Mesenchymal stem cell (in vitro differentiated cells and primary cell): Measurements from ENCODE around the gene PCGF1.

Experiments used
- DNase-seq: peaks from one replicate; pipeline ENCODE4 v3.0.0-alpha.2; 2013
- H2AFZ ChIP-seq: one replicate; pipeline ENCODE4 v1.6.1; 2013; ENCODE audit warnings: low read depth, mild to moderate bottlenecking, control low read depth, inconsistent platforms, low read length, moderate library complexity
- H2AK5ac ChIP-seq: 2 replicates; pipeline ENCODE4 v1.6.1; 2013; ENCODE audit warnings: low read length, moderate library complexity, mild to moderate bottlenecking, inconsistent platforms; ENCODE audit not compliant: severe bottlenecking
- H2BK120ac ChIP-seq: one replicate; pipeline ENCODE4 v1.6.1; 2013; ENCODE audit warnings: low read depth, mild to moderate bottlenecking, inconsistent platforms, low read length, moderate library complexity
- H2BK12ac ChIP-seq, 2 experiments: one replicate each; pipeline ENCODE4 v1.6.1; 2013; ENCODE audit warnings: inconsistent platforms in 2 of 2, low read length in 2 of 2, mild to moderate bottlenecking in 2 of 2, moderate library complexity in 2 of 2, control low read depth in 1 of 2
- H2BK15ac ChIP-seq: one replicate; pipeline ENCODE4 v1.6.1; 2013; ENCODE audit warnings: mild to moderate bottlenecking, low read depth, inconsistent platforms; ENCODE audit not compliant: poor library complexity, severe bottlenecking
- H2BK5ac ChIP-seq: 2 replicates; pipeline ENCODE4 v1.6.1; 2013; ENCODE audit warnings: low read depth, mild to moderate bottlenecking, low read length, control low read depth, inconsistent platforms; ENCODE audit not compliant: poor library complexity, severe bottlenecking
- H3K14ac ChIP-seq, 2 experiments: one replicate each; pipeline ENCODE4 v1.6.1; 2013; ENCODE audit warnings: inconsistent platforms in 2 of 2, low read length in 2 of 2, control low read depth in 1 of 2, mild to moderate bottlenecking in 1 of 2, moderate library complexity in 1 of 2
- H3K18ac ChIP-seq, 2 experiments: one replicate each; pipeline ENCODE4 v1.6.1; 2013; ENCODE audit warnings: inconsistent platforms in 2 of 2, low read length in 2 of 2, control low read depth in 1 of 2, low read depth in 1 of 2, mild to moderate bottlenecking in 1 of 2
- H3K23ac ChIP-seq, 2 experiments: one replicate each; pipeline ENCODE4 v1.6.1; 2013; ENCODE audit warnings: inconsistent platforms in 2 of 2, low read length in 2 of 2, mild to moderate bottlenecking in 2 of 2, moderate library complexity in 2 of 2, control low read depth in 1 of 2
- H3K27ac ChIP-seq: 2 replicates; pipeline ENCODE4 v1.5.1; 2013; ENCODE audit warnings: mild to moderate bottlenecking, moderate library complexity, low read length, control low read depth, inconsistent platforms; ENCODE audit not compliant: poor library complexity, severe bottlenecking
- H3K27me3 ChIP-seq, 2 experiments: 2 replicates each; pipeline versions ENCODE4 v1.6.1 to v1.7.0; 2013; ENCODE audit warnings: low read length in 2 of 2, mild to moderate bottlenecking in 2 of 2, moderate library complexity in 2 of 2, control low read depth in 1 of 2, inconsistent platforms in 1 of 2; ENCODE audit not compliant: control insufficient read depth in 1 of 2, insufficient read depth in 1 of 2
- H3K36me3 ChIP-seq, 2 experiments: 2 replicates each; pipeline versions ENCODE4 v1.6.1 to v1.7.0; 2013; ENCODE audit warnings: low read length in 2 of 2, control low read depth in 1 of 2, inconsistent platforms in 1 of 2, low read depth in 1 of 2, mild to moderate bottlenecking in 1 of 2; ENCODE audit not compliant: insufficient read depth in 2 of 2, control insufficient read depth in 1 of 2
- H3K4ac ChIP-seq, 2 experiments: one replicate each; pipeline ENCODE4 v1.6.1; 2013; ENCODE audit warnings: inconsistent platforms in 2 of 2, low read length in 2 of 2, mild to moderate bottlenecking in 2 of 2, moderate library complexity in 2 of 2, control low read depth in 1 of 2, low read depth in 1 of 2
- H3K4me1 ChIP-seq: 2 replicates; pipeline ENCODE4 v1.6.1; 2013; ENCODE audit warnings: low read depth, low read length, control low read depth; ENCODE audit not compliant: control insufficient read depth, insufficient read depth
- H3K4me2 ChIP-seq: 2 replicates; pipeline ENCODE4 v1.6.1; 2013; ENCODE audit warnings: low read length, mild to moderate bottlenecking, inconsistent platforms; ENCODE audit not compliant: poor library complexity, severe bottlenecking
- H3K4me3 ChIP-seq, 2 experiments: 2 replicates each; pipeline versions ENCODE4 v1.5.1 to v1.7.0; 2013; ENCODE audit warnings: low read length in 2 of 2, mild to moderate bottlenecking in 2 of 2, control low read depth in 1 of 2, low read depth in 1 of 2; ENCODE audit not compliant: insufficient read depth in 1 of 2
- H3K79me1 ChIP-seq: replicated peaks from 2 replicates; pipeline ENCODE4 v1.6.1; 2013; ENCODE audit warnings: mild to moderate bottlenecking, control low read depth, low read length, inconsistent platforms; ENCODE audit not compliant: poor library complexity, severe bottlenecking
- H3K9ac ChIP-seq: 2 replicates; pipeline ENCODE4 v1.7.0; 2013; ENCODE audit warnings: mild to moderate bottlenecking, low read length, moderate library complexity
- H3K9me3 ChIP-seq: 2 replicates; pipeline ENCODE4 v1.7.0; 2013; ENCODE audit warnings: mild to moderate bottlenecking, low read length; ENCODE audit not compliant: control insufficient read depth
- H4K8ac ChIP-seq: one replicate; pipeline ENCODE4 v1.6.1; 2013; ENCODE audit warnings: inconsistent platforms, mild to moderate bottlenecking, low read length, moderate library complexity
- H4K91ac ChIP-seq: one replicate; pipeline ENCODE4 v1.6.1; 2013; ENCODE audit warnings: mild to moderate bottlenecking, low read length, inconsistent platforms
- whole genome bisulfite sequencing: methylation state at CpG from one replicate; pipeline ENCODE4 v1.1.7; 2013; ENCODE audit warnings: mixed read lengths; 5-methylcytosine and 5-hydroxymethylcytosine counted together

Gene PCGF1

GRCh38 chr2:74501335-74502071 lies 6.0 kb downstream of the PCGF1 start:
- H3K9me3 ChIP-seq, result no peaks in the 10 kb centered on the region
- peak overlapping the region in 1 of 2 experiments; percentile 90 for H3K4me3 ChIP-seq
- H3K4me2 ChIP-seq, result no peak overlapping the region
- H3K23ac ChIP-seq, result no peak overlapping the region
- no peak overlapping the region for H3K27ac ChIP-seq
- no peak overlapping the region for H2BK120ac ChIP-seq
- 38% methylated on average over 15 of the region's 18 CpGs for WGBS
- no peak overlapping the region for H2BK12ac ChIP-seq
- peak overlapping the region; percentile 41 for H2BK15ac ChIP-seq
- peaks cover 9% of the 10 kb centered on the region for H3K79me1 ChIP-seq
- H3K36me3 ChIP-seq, result peaks cover 15 to 19% of the 10 kb centered on the region in 2 experiments
- H3K18ac ChIP-seq, result no peak overlapping the region
- H2AFZ ChIP-seq, result no peak overlapping the region
- H3K4me1 ChIP-seq, result peaks cover 61% of the 10 kb centered on the region
- peaks cover 0 to 55% of the 10 kb centered on the region in 2 experiments for H3K27me3 ChIP-seq
- DNase-seq, result no peak
- no peak overlapping the region for H2BK5ac ChIP-seq
- H3K4ac ChIP-seq, result no peak overlapping the region
- H4K91ac ChIP-seq, result no peak overlapping the region
- H2AK5ac ChIP-seq, result no peak overlapping the region
- H3K14ac ChIP-seq, result no peak overlapping the region
- H3K9ac ChIP-seq, result peak overlapping the region; percentile 96
- H4K8ac ChIP-seq, result no peak overlapping the region

- Histone ChIP-seq H2AK5ac (no peak overlapping the region), H3K79me1 (peaks cover 6% of the 10 kb centered on the region), H2BK15ac (no peak overlapping the region), H3K36me3 (peaks cover 12 to 14% of the 10 kb centered on the region in 2 experiments), H2BK5ac (no peak overlapping the region), H2BK12ac (no peak overlapping the region), H3K4me2 (no peak overlapping the region), H4K8ac (no peak overlapping the region), H3K9me3 (no peaks in the 10 kb centered on the region), H3K4me3 (no peak overlapping the region), H3K4me1 (peaks cover 54% of the 10 kb centered on the region), H3K4ac (no peak overlapping the region), H3K23ac (no peak overlapping the region), H2BK120ac (no peak overlapping the region), H3K27me3 (peaks cover 0 to 55% of the 10 kb centered on the region in 2 experiments), H4K91ac (no peak overlapping the region), H3K18ac (no peak overlapping the region), H2AFZ (no peak overlapping the region), H3K14ac (no peak overlapping the region), H3K9ac (no peak overlapping the region), H3K27ac (no peak overlapping the region)
- no peak for DNase-seq
These were observed 6.9 kb downstream of the PCGF1 start for GRCh38 chr2:74500578-74500946.

GRCh38 chr2:74499940-74500577 lies 7.4 kb downstream of the PCGF1 start:
- H3K14ac ChIP-seq, result no peak overlapping the region
- no peak overlapping the region for H2BK15ac ChIP-seq
- H3K9me3 ChIP-seq, result no peaks in the 10 kb centered on the region
- H4K91ac ChIP-seq, result no peak overlapping the region
- peak overlapping the region; percentile 77 for H3K9ac ChIP-seq
- H2BK120ac ChIP-seq, result no peak overlapping the region
- 35% methylated on average over 15 of the region's 15 CpGs for WGBS
- H2AK5ac ChIP-seq, result no peak overlapping the region
- peak overlapping the region; percentile 75 for H3K4me2 ChIP-seq
- H2BK12ac ChIP-seq, result no peak overlapping the region
- DNase-seq, result no peak
- H3K4me3 ChIP-seq, result peak overlapping the region in 1 of 2 experiments; percentile 77
- H2BK5ac ChIP-seq, result no peak overlapping the region
- no peak overlapping the region for H4K8ac ChIP-seq
- H3K27me3 ChIP-seq, result peaks cover 0 to 55% of the 10 kb centered on the region in 2 experiments
- no peak overlapping the region for H3K27ac ChIP-seq
- H3K4me1 ChIP-seq, result peaks cover 49% of the 10 kb centered on the region
- no peak overlapping the region for H3K18ac ChIP-seq
- H3K23ac ChIP-seq, result no peak overlapping the region
- no peak overlapping the region for H3K4ac ChIP-seq
- H2AFZ ChIP-seq, result no peak overlapping the region
- peaks cover 3% of the 10 kb centered on the region for H3K79me1 ChIP-seq
- peaks cover 7 to 9% of the 10 kb centered on the region in 2 experiments for H3K36me3 ChIP-seq

GRCh38 chr2:74499267-74499939 lies 8.1 kb downstream of the PCGF1 start, which contains the start of gene LBX2:
Gene LBX2, minus strand, starts transcription at chr2:74499603. Its CDS starts 66 bp downstream, at chr2:74499537.
- Histone ChIP-seq H3K23ac (peak within 1 kb of the TSS in 1 of 2 experiments; percentile 99), H3K9me3 (no peaks in the 10 kb centered on the region), H3K4ac (no peak within 1 kb of the TSS), H4K8ac (no peak within 1 kb of the TSS), H4K91ac (no peak within 1 kb of the TSS), H3K36me3 (peaks cover 4 to 6% of the 10 kb centered on the region in 2 experiments), H3K9ac (peak within 1 kb of the TSS; percentile 77), H3K4me3 (peak within 1 kb of the TSS; percentile 50 to 77), H3K27me3 (peaks cover 0 to 55% of the 10 kb centered on the region in 2 experiments), H3K18ac (peak within 1 kb of the TSS in 1 of 2 experiments; percentile 28), H3K4me1 (peaks cover 49% of the 10 kb centered on the region), H3K79me1 (peaks cover 3% of the 10 kb centered on the region), H2BK15ac (no peak within 1 kb of the TSS), H2BK5ac (no peak within 1 kb of the TSS), H3K27ac (no peak within 1 kb of the TSS), H2BK12ac (no peak within 1 kb of the TSS), H2AK5ac (no peak within 1 kb of the TSS), H3K14ac (peak within 1 kb of the TSS in 1 of 2 experiments; percentile 28), H2BK120ac (no peak within 1 kb of the TSS), H2AFZ (no peak within 1 kb of the TSS), H3K4me2 (peak within 1 kb of the TSS; percentile 75)
- WGBS, result 2% methylated on average over 65 of the region's 65 CpGs
- peak; percentile 45 for DNase-seq
